Neural progenitor cell (in vitro differentiated cells): ENCODE results near the gene ZBTB20. TPM values are rescaled to one million over a fixed set of nuclear protein-coding genes. Genes with fewer than 3 reads are reported as not detected.
"Not testable (repeated sequence)": the region's sequence is repeated elsewhere in the genome, so short reads cannot be mapped to it uniquely, and the experiment has no call there.

Source experiments
- DNase-seq: peaks from one replicate; pipeline ENCODE4 v3.0.0-alpha.2; 2016; ENCODE audit warnings: low spot score
- H2AFZ ChIP-seq: fragments of 200-600 bp; sonication (generic); replicated peaks from 2 replicates; pipeline ENCODE4 v1.6.1; 2016; ENCODE audit warnings: antibody characterized with exemption
- H3F3A ChIP-seq: fragments of 200-600 bp; sonication (generic); 2 replicates; pipeline ENCODE4 v1.6.1; 2016; ENCODE audit warnings: antibody characterized with exemption, low read depth
- H3K27ac ChIP-seq: fragments of 200-600 bp; sonication (generic); 2 replicates; pipeline ENCODE4 v1.5.1; 2016; ENCODE audit warnings: mild to moderate bottlenecking
- H3K27me3 ChIP-seq: fragments of 200-600 bp; sonication (generic); 2 replicates; pipeline ENCODE4 v1.6.1; 2016; ENCODE audit warnings: mild to moderate bottlenecking, moderate library complexity
- H3K36me3 ChIP-seq: fragments of 200-600 bp; sonication (generic); 2 replicates; pipeline ENCODE4 v1.5.1; 2016
- H3K4me1 ChIP-seq: fragments of 200-600 bp; sonication (generic); 2 replicates; pipeline ENCODE4 v1.6.1; 2016; ENCODE audit warnings: mixed run types
- H3K4me2 ChIP-seq: fragments of 200-600 bp; sonication (generic); 2 replicates; pipeline ENCODE4 v1.6.1; 2016
- H3K4me3 ChIP-seq: fragments of 200-600 bp; sonication (generic); 2 replicates; pipeline ENCODE4 v1.5.1; 2016
- H3K79me2 ChIP-seq: fragments of 200-600 bp; sonication (generic); 2 replicates; pipeline ENCODE4 v1.6.1; 2016; ENCODE audit warnings: low read depth
- H3K9ac ChIP-seq: fragments of 200-600 bp; sonication (generic); 2 replicates; pipeline ENCODE4 v1.6.1; 2016
- H3K9me3 ChIP-seq: fragments of 200-600 bp; sonication (generic); 2 replicates; pipeline ENCODE4 v1.5.1; 2016; ENCODE audit warnings: low read depth
- H4K20me1 ChIP-seq: fragments of 200-600 bp; sonication (generic); 2 replicates; pipeline ENCODE4 v1.6.1; 2016; ENCODE audit warnings: low read depth
- H3K27ac Mint-ChIP-seq: 3 replicates; pipeline ENCODE4 v1.8.0; 2021; ENCODE audit warnings: mixed read lengths
- H3K27me3 Mint-ChIP-seq: 2 replicates; pipeline ENCODE4 v1.8.0; 2022; ENCODE audit warnings: low read depth, mild to moderate bottlenecking, inconsistent platforms, moderate library complexity, mixed read lengths; ENCODE audit not compliant: insufficient read depth
- H3K36me3 Mint-ChIP-seq: 3 replicates; pipeline ENCODE4 v1.8.0; 2021; ENCODE audit warnings: mixed read lengths
- H3K4me1 Mint-ChIP-seq: 3 replicates; pipeline ENCODE4 v1.8.0; 2021; ENCODE audit warnings: mixed read lengths
- H3K4me3 Mint-ChIP-seq: 3 replicates; pipeline ENCODE4 v1.8.0; 2021; ENCODE audit warnings: mild to moderate bottlenecking, moderate library complexity, mixed read lengths
- H3K9me3 Mint-ChIP-seq: 3 replicates; pipeline ENCODE4 v1.8.0; 2020; ENCODE audit warnings: mixed read lengths
- CTCF ChIP-seq: fragments of 200-600 bp; sonication (generic); IDR thresholded peaks from 2 replicates; pipeline ENCODE4 v1.5.1; 2017; ENCODE audit warnings: antibody characterized with exemption, mild to moderate bottlenecking
- EZH2 ChIP-seq: fragments of 200-600 bp; sonication (generic); IDR thresholded peaks from 2 replicates; pipeline ENCODE4 v1.6.1; 2017; ENCODE audit warnings: antibody characterized with exemption, mild to moderate bottlenecking, moderate library complexity
- EZH2phosphoT487 ChIP-seq: fragments of 200-600 bp; sonication (generic); IDR thresholded peaks from 2 replicates; pipeline ENCODE4 v1.6.1; 2017; ENCODE audit warnings: antibody characterized with exemption
- total RNA-seq: library from RNA; depleted of rRNA; stranded (reverse); fragments of >200 nt; gene quantifications from 2 replicates; pipeline ENCODE4 v1.2.3, GENCODE V29; 2015; ENCODE audit warnings: low replicate concordance

The ZBTB20 gene
- total RNA-seq, 1 donor from 2014 or later = 1.9 TPM

DNA sequence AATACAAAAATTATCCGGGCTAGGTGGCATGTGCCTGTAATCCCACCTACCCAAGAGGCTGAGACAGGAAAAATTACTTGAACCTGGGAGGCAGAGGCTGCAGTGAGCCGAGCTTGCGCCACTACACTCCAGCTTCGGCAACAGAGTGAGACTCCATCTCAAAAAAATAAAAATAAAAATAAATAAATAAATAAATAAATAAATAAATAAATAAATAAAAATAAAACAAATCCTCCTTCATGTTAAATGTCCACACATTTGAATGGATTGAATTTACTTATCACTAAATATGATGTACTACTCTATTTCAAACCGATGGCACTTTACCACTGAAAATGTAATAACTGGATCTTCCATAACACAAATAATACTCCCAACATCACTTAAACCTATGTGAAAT lies 36.3 kb downstream of the ZBTB20 start:
- Histone ChIP-seq H3K36me3 (no peaks in the 10 kb centered on the region), H3K27ac (no peak overlapping the region), H4K20me1 (no peaks in the 10 kb centered on the region), H2AFZ (no peak overlapping the region), H3K79me2 (no peaks in the 10 kb centered on the region), H3K27me3 (no peaks in the 10 kb centered on the region), H3K4me3 (no peak overlapping the region), H3K4me2 (no peak overlapping the region), H3F3A (no peaks in the 10 kb centered on the region), H3K9ac (no peak overlapping the region), H3K9me3 (no peaks in the 10 kb centered on the region), H3K4me1 (no peaks in the 10 kb centered on the region)
- Mint-ChIP-seq H3K4me3 (no peak overlapping the region), H3K27ac (no peak overlapping the region), H3K36me3 (no peaks in the 10 kb centered on the region), H3K9me3 (no peaks in the 10 kb centered on the region), H3K4me1 (no peaks in the 10 kb centered on the region), H3K27me3 (no peaks in the 10 kb centered on the region)
- no peak for DNase-seq
- TF ChIP-seq EZH2phosphoT487 (no peak), CTCF (no peak), EZH2 (no peak)

DNA sequence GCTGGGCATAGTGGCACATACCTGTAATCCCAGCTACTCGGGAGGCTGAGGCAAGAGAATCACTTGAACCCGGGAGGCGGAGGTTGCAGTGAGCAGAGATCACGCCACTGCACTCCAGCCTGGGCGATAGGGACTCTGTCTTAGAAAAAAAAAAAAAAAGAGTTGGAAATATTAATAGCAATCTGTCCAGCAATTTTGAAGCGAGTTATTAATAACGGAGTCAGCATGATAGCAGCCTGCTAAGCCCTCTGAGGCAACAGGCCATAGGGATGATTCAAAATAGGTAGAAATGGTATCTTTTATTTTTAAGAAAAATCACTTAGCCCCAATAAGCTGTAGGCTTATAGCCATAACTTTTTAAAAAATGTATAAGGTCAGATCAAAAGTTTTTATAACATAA lies 37.0 kb downstream of the ZBTB20 start:
- not testable (repeated sequence) for H3F3A ChIP-seq, H4K20me1 ChIP-seq, H3K27ac Mint-ChIP-seq, H3K36me3 Mint-ChIP-seq, DNase-seq, H3K4me3 ChIP-seq, H3K4me1 Mint-ChIP-seq, H2AFZ ChIP-seq, H3K79me2 ChIP-seq, H3K9me3 Mint-ChIP-seq, H3K9ac ChIP-seq, H3K36me3 ChIP-seq, H3K4me3 Mint-ChIP-seq, H3K9me3 ChIP-seq, H3K4me2 ChIP-seq, H3K27me3 ChIP-seq, H3K27me3 Mint-ChIP-seq, H3K27ac ChIP-seq, H3K4me1 ChIP-seq

DNA sequence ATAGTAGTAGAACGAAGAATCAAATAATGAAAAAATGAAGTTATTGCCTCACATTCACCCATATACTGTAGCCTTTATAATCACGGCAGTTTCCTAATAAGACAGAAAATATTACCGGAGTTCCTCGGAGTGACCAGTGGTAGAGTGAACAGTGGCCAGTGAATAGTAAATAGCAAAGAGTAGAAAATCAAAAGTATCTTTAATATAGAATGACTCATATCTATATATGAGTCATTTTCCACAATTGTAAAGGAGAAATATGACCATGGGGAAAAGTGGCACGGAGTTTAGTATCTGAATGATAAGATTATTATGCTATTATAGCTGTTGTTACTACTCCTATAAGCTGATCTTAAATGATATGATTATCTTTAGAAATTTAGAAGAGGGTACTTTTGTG lies 38.5 kb downstream of the ZBTB20 start:
- Histone ChIP-seq H3F3A (no peaks in the 10 kb centered on the region), H2AFZ (no peak overlapping the region), H3K4me1 (no peaks in the 10 kb centered on the region), H3K4me3 (no peak overlapping the region), H3K9ac (no peak overlapping the region), H3K79me2 (no peaks in the 10 kb centered on the region), H3K27me3 (no peaks in the 10 kb centered on the region), H3K4me2 (no peak overlapping the region), H4K20me1 (no peaks in the 10 kb centered on the region), H3K36me3 (peaks cover 5% of the 10 kb centered on the region), H3K27ac (no peak overlapping the region), H3K9me3 (no peaks in the 10 kb centered on the region)
- Mint-ChIP-seq H3K36me3 (no peaks in the 10 kb centered on the region), H3K4me1 (no peaks in the 10 kb centered on the region), H3K27ac (no peak overlapping the region), H3K9me3 (peaks cover 5% of the 10 kb centered on the region), H3K27me3 (no peaks in the 10 kb centered on the region), H3K4me3 (no peak overlapping the region)
- no peak for DNase-seq
- TF ChIP-seq EZH2 = no peak
- TF ChIP-seq CTCF = no peak
- TF ChIP-seq EZH2phosphoT487 = no peak

DNA sequence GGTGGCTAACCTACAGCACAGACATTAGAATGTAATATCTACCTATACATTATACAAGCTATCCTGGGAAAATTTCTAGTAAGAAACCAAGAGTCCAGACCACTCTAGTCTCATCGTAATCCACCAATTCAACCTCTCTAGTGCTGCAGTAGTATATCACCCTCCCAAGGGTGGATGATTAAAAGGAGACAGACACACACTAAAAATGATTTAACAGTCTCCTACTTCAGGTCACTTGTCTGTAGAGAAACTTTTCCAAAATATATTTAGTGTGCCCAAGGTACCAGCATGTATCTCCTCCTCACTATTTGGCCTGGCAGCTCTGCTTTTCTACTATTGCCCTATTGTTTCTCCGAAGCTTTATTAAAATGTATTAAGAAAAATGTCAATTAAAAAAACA lies 45.0 kb downstream of the ZBTB20 start:
- peaks cover 2% of the 10 kb centered on the region for H3K36me3 Mint-ChIP-seq
- Histone ChIP-seq H2AFZ (no peak overlapping the region), H3K36me3 (peaks cover 5% of the 10 kb centered on the region), H4K20me1 (no peaks in the 10 kb centered on the region), H3K79me2 (no peaks in the 10 kb centered on the region), H3K27ac (no peak overlapping the region), H3K4me2 (no peak overlapping the region), H3K9me3 (no peaks in the 10 kb centered on the region), H3K9ac (no peak overlapping the region), H3K27me3 (no peaks in the 10 kb centered on the region), H3F3A (no peaks in the 10 kb centered on the region), H3K4me1 (no peaks in the 10 kb centered on the region), H3K4me3 (no peak overlapping the region)
- peaks cover 17% of the 10 kb centered on the region for H3K4me1 Mint-ChIP-seq
- no peak overlapping the region for H3K27ac Mint-ChIP-seq
- DNase-seq = no peak
- TF ChIP-seq EZH2 = no peak
- no peak for TF ChIP-seq EZH2phosphoT487
- no peak for TF ChIP-seq CTCF
- peaks cover 6% of the 10 kb centered on the region for H3K9me3 Mint-ChIP-seq
- no peak overlapping the region for H3K4me3 Mint-ChIP-seq
- H3K27me3 Mint-ChIP-seq = no peaks in the 10 kb centered on the region
